ENCODE results near the gene AMN. TPM values are rescaled to one million over a fixed set of nuclear protein-coding genes. Genes with fewer than 3 reads are reported as not detected.
"Not testable (repeated sequence)": the region's sequence is repeated elsewhere in the genome, so short reads cannot be mapped to it uniquely, and the experiment has no call there.

Gene AMN
- total RNA-seq, 1 donor = 0.84 TPM

- Histone ChIP-seq H3K4me3 (ENCODE audit: low read length) (no peak overlapping the region), H3K9me3 (ENCODE audit: low read depth, low read length) (no peaks in the 10 kb centered on the region), H3K27me3 (ENCODE audit: insufficient read depth, low read length) (no peaks in the 10 kb centered on the region), H3K4me1 (ENCODE audit: insufficient read depth, low read length) (peaks cover 5% of the 10 kb centered on the region)
Observed at GRCh38 chr14:102915292-102916110, 7.0 kb upstream of the AMN start.

GRCh38 chr14:102916347-102917055 lies 6.0 kb upstream of the AMN start:
- no peaks in the 10 kb centered on the region for H3K9me3 ChIP-seq (ENCODE audit: low read depth, low read length)

GRCh38 chr14:102917056-102917385 lies 5.4 kb upstream of the AMN start:
- peaks cover under 1% of the 10 kb centered on the region for H3K27me3 ChIP-seq (ENCODE audit: insufficient read depth, low read length)
- no peak overlapping the region for H3K4me3 ChIP-seq (ENCODE audit: low read length)
- peaks cover 5% of the 10 kb centered on the region for H3K4me1 ChIP-seq (ENCODE audit: insufficient read depth, low read length)
- H3K9me3 ChIP-seq (ENCODE audit: low read depth, low read length) = no peaks in the 10 kb centered on the region

More at GRCh38 chr14:102916347-102917055, 6.0 kb upstream of the AMN start:
- no peaks in the 10 kb centered on the region for H3K27me3 ChIP-seq (ENCODE audit: insufficient read depth, low read length)
- H3K4me1 ChIP-seq (ENCODE audit: insufficient read depth, low read length) = peaks cover 5% of the 10 kb centered on the region
- H3K4me3 ChIP-seq (ENCODE audit: low read length) = no peak overlapping the region

- H3K4me3 ChIP-seq (ENCODE audit: low read length) = no peak overlapping the region
- peaks cover 5% of the 10 kb centered on the region for H3K4me1 ChIP-seq (ENCODE audit: insufficient read depth, low read length)
- H3K9me3 ChIP-seq (ENCODE audit: low read depth, low read length) = no peaks in the 10 kb centered on the region
- peaks cover 6% of the 10 kb centered on the region for H3K27me3 ChIP-seq (ENCODE audit: insufficient read depth, low read length)
Observed at GRCh38 chr14:102917469-102918211, 4.8 kb upstream of the AMN start.

- peaks cover 14% of the 10 kb centered on the region for H3K27me3 ChIP-seq (ENCODE audit: insufficient read depth, low read length)
- H3K4me1 ChIP-seq (ENCODE audit: insufficient read depth, low read length) = peaks cover 13% of the 10 kb centered on the region
- no peaks in the 10 kb centered on the region for H3K9me3 ChIP-seq (ENCODE audit: low read depth, low read length)
- H3K4me3 ChIP-seq (ENCODE audit: low read length) = no peak overlapping the region
Observed at GRCh38 chr14:102918438-102918837, 4.0 kb upstream of the AMN start.

GRCh38 chr14:102920273-102920997 lies 2.0 kb upstream of the AMN start:
- H3K4me3 ChIP-seq (ENCODE audit: low read length) = no peak overlapping the region
- peaks cover 19% of the 10 kb centered on the region for H3K4me1 ChIP-seq (ENCODE audit: insufficient read depth, low read length)
- peaks cover 29% of the 10 kb centered on the region for H3K27me3 ChIP-seq (ENCODE audit: insufficient read depth, low read length)
- no peaks in the 10 kb centered on the region for H3K9me3 ChIP-seq (ENCODE audit: low read depth, low read length)

GRCh38 chr14:102920998-102921304 lies 1.5 kb upstream of the AMN start:
- no peak overlapping the region for H3K4me3 ChIP-seq (ENCODE audit: low read length)
- H3K27me3 ChIP-seq (ENCODE audit: insufficient read depth, low read length) = peaks cover 31% of the 10 kb centered on the region
- H3K4me1 ChIP-seq (ENCODE audit: insufficient read depth, low read length) = peaks cover 19% of the 10 kb centered on the region
- no peaks in the 10 kb centered on the region for H3K9me3 ChIP-seq (ENCODE audit: low read depth, low read length)

GRCh38 chr14:102923201-102923924 lies 900 bp downstream of the AMN start:
- Histone ChIP-seq H3K9me3 (ENCODE audit: low read depth, low read length) (no peaks in the 10 kb centered on the region), H3K27me3 (ENCODE audit: insufficient read depth, low read length) (peaks cover 42% of the 10 kb centered on the region), H3K4me1 (ENCODE audit: insufficient read depth, low read length) (peaks cover 20% of the 10 kb centered on the region), H3K4me3 (ENCODE audit: low read length) (no peak overlapping the region)

- Histone ChIP-seq H3K4me3 (ENCODE audit: low read length) (no peak overlapping the region), H3K9me3 (ENCODE audit: low read depth, low read length) (no peaks in the 10 kb centered on the region), H3K27me3 (ENCODE audit: insufficient read depth, low read length) (peaks cover 42% of the 10 kb centered on the region)
Observed at GRCh38 chr14:102923925-102924486, 1.5 kb downstream of the AMN start.

GRCh38 chr14:102924632-102925588 lies 2.4 kb downstream of the AMN start:
- Histone ChIP-seq H3K4me3 (ENCODE audit: low read length) (no peak overlapping the region), H3K4me1 (ENCODE audit: insufficient read depth, low read length) (peaks cover 36% of the 10 kb centered on the region), H3K9me3 (ENCODE audit: low read depth, low read length) (no peaks in the 10 kb centered on the region), H3K27me3 (ENCODE audit: insufficient read depth, low read length) (peaks cover 49% of the 10 kb centered on the region)

More at GRCh38 chr14:102923925-102924486, 1.5 kb downstream of the AMN start:
- peaks cover 27% of the 10 kb centered on the region for H3K4me1 ChIP-seq (ENCODE audit: insufficient read depth, low read length)

- Histone ChIP-seq H3K4me3 (ENCODE audit: low read length) (no peak overlapping the region), H3K27me3 (ENCODE audit: insufficient read depth, low read length) (peaks cover 52% of the 10 kb centered on the region), H3K9me3 (ENCODE audit: low read depth, low read length) (no peaks in the 10 kb centered on the region), H3K4me1 (ENCODE audit: insufficient read depth, low read length) (peaks cover 36% of the 10 kb centered on the region)
Observed at GRCh38 chr14:102925646-102926045, 3.2 kb downstream of the AMN start.

GRCh38 chr14:102926104-102926503 lies 3.6 kb downstream of the AMN start:
- no peak overlapping the region for H3K4me3 ChIP-seq (ENCODE audit: low read length)
- H3K9me3 ChIP-seq (ENCODE audit: low read depth, low read length) = no peaks in the 10 kb centered on the region
- peaks cover 36% of the 10 kb centered on the region for H3K4me1 ChIP-seq (ENCODE audit: insufficient read depth, low read length)
- peaks cover 53% of the 10 kb centered on the region for H3K27me3 ChIP-seq (ENCODE audit: insufficient read depth, low read length)

- H3K9me3 ChIP-seq (ENCODE audit: low read depth, low read length); H3K4me3 ChIP-seq (ENCODE audit: low read length): not testable (repeated sequence)
- Histone ChIP-seq H3K27me3 (ENCODE audit: insufficient read depth, low read length) (peaks cover 59% of the 10 kb centered on the region), H3K4me1 (ENCODE audit: insufficient read depth, low read length) (peaks cover 36% of the 10 kb centered on the region)
Observed at GRCh38 chr14:102926840-102927239, 4.4 kb downstream of the AMN start.
